GM21825 (cell line): ENCODE measurements around the gene NCAPG2.
"Not testable (repeated sequence)": the region's sequence is repeated elsewhere in the genome, so short reads cannot be mapped to it uniquely, and the experiment has no call there.

Experiments used
- ATAC-seq: cut with Tn5 transposase; IDR thresholded peaks from one replicate; pipeline ENCODE4 v1.9.1; 2021; ENCODE audit warnings: mild to moderate bottlenecking, moderate library complexity; ENCODE audit not compliant: unreplicated experiment

The NCAPG2 gene

DNA sequence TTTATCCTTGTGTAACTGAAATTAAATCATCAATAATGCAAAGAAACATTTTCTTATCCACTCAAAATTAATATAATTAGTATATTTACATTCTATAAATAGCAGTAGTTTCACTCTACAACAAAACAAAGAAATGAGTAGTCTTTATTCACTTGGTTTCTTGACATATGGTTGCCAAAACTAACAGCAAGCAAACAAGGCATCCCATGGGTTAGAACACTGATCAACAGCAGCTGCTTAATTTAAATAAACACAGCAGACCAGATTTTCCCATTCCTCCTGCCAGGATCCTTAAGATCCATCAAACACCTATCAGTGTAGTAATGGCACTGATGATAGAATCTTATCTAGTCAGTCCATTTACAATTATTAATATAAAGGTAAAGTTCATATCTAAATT is 22.1 kb downstream of the NCAPG2 start:
- ATAC-seq: no peak

DNA sequence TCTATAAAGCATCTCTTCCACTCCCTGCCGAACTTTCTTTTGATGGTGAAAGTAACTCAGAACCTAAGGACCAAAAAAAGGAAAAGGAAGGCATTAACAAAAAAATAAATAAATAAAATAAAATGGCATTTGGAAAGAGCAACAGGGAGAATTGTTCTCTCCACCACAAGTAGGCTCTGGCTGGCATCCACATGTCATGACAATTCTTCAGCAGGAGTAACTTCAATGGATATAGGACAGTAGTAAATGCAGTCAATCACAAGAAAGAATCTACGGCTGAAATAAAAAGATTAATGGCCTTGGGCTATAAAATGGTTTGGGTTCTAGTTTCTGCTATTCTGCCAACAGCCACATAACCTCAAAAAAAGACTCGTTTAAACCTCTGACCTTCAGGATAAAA is 23.9 kb downstream of the NCAPG2 start:
- no peak for ATAC-seq

GRCh38 chr7:158676906-158677305 is 27.7 kb downstream of the NCAPG2 start:
- ATAC-seq: no peak

- ATAC-seq: no peak
These were observed 28.3 kb downstream of the NCAPG2 start for GRCh38 chr7:158676171-158676840.

DNA sequence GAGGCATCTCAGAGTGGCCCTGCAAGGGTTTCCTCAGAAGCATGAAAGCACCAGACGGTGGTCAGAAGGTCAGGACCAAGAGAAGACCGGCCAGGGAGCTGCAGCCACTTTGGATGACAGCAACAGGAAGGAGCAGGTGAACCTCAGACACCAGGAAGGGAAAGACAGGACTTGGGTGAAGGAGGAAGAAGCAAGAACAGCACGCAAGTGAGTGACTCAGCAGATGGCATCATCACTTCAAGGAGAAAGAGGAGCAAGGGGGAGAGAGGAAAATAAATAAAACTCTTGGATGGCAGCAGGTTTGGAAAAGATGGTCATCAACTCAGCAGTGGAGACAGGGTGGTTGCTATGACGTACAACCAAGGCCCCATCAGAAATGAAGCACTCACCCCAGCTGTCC is 31.6 kb downstream of the NCAPG2 start:
- no peak for ATAC-seq

- ATAC-seq: not testable (repeated sequence)
These were observed 36.5 kb downstream of the NCAPG2 start for GRCh38 chr7:158668086-158668485.

GRCh38 chr7:158666966-158667678 is 37.5 kb downstream of the NCAPG2 start:
- not testable (repeated sequence) for ATAC-seq

DNA sequence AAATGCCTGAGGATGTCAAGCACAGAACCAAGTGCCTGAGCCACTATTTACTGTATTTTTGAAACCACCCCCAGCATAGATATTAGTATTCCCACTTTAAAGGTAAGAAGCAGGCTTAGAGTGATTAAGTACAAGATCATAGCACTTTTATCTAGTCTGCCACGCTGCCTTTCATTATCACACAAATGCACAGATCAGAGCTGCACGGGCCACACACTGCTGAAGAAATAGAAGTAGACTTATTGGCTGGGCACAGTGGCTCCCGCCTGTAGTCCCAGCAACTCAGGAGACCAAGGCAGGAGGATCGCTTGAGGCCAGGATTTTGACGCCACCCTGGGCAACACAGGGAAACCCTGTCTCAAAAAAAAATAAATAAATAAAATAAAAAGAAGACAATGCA is 38.2 kb downstream of the NCAPG2 start:
- ATAC-seq: no peak

- ATAC-seq: no peak
These were observed 40.2 kb downstream of the NCAPG2 start for GRCh38 chr7:158664406-158664805.

GRCh38 chr7:158663428-158663741 is 41.2 kb downstream of the NCAPG2 start:
- no peak for ATAC-seq

DNA sequence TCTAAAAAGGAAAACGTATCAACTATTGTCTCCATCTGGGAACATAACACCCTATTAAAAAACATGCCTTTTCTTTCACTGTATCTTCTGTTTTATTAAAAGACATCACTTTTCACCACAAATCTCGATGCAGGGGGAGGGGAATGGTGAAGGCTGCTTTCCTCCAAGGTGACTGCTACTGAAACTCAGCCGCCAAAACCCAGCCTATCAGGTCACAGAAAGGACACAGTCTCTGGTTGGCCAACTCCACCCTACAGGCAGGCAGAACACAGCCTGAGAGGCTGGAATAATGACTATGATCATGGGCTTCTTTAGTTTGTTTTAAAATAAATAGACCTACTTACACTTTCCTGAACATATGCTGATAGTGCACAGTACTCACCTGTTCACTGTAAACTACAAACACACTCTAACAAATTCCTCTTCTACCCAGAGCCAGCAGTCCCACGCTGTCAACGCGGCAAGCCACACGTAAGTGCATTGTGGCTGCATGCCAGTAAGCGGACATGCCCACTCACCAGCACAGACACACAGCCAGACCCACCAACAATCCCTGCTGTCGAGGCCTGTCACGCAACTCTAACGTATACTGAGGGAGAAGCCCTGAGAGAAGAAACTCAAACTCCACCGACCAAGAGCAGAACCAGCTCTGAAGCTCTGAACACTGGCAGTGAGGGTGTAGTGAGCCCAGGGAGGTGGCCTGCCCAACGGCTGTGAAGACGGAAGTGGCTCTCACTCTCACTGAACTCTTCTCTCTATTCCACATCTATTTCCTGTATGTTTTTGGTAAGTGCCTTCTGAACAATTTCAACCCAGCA is 41.8 kb downstream of the NCAPG2 start:
- no peak for ATAC-seq

GRCh38 chr7:158658475-158658874 is 46.1 kb downstream of the NCAPG2 start:
- ATAC-seq: no peak

GRCh38 chr7:158657189-158657746 is 47.3 kb downstream of the NCAPG2 start:
- peak; percentile 46 for ATAC-seq

GRCh38 chr7:158655931-158656441 is 48.6 kb downstream of the NCAPG2 start:
- peak; percentile 97 for ATAC-seq

DNA sequence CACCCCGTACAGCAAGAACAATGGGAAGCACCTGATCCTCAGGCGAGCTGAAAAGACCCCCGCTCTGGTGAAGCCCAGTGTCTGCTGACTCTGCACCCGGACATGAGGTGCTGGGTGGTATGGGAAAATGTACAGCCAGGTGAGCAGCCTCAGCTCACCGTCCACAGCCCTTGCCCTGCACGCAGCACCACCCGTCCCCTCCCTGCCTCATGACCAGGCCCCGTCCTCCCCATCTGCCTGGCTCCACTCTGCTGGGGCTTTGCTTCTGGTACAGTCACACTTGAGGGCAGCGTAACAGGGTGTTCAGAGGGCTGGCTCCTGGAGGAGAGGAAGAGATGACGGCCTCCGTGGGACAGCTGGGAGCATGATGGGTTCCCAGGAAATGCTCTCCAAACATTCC is 49.1 kb downstream of the NCAPG2 start:
- ATAC-seq: no peak

DNA sequence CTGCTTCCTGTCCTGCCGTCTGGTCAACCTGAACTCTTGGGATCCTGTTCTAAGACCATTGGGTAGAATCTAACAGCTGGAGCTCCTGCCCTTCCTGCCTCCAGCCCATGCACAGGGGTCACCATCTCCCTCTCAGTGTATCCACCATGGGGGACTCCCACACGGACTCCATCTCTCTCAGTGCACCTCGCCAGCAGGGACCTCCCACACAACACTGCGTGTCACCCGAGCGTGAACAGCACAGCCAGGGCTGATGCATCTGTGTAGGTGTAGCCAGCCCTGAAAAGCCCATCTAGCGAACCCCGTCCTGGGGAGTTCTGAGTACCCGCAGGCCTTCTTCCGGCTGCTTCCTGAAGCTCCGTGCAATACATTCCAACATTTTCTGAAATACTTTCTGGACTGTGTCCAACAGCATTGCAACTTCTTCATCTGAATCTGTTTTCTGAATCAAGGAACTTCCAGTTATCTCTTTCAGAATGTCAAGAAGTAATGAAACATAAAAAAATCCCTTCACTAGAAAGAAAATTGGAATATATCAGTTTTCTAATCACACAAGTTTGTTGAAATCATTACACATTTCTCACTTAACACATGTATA is 52.5 kb downstream of the NCAPG2 start:
- ATAC-seq: no peak

DNA sequence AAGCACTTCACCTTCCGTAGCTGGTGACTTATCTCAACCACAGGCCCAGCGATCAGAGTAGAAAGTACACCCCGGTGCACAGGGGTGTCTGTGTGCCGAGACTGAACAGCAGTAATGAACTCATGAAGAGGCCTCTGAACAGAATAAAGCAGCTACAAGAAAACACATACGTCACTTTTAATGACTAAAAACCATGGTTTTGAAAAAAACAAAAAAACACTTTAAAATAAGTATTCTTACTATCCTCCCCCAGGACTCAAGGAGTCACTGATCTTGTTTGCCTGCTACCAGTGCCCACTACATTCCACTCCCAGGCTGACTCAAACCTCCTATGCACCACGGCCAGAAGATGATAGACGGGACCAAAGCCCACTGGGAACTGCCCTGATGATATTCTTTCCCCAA is 53.8 kb downstream of the NCAPG2 start:
- no peak for ATAC-seq

- no peak for ATAC-seq
These were observed 55.3 kb downstream of the NCAPG2 start for GRCh38 chr7:158649279-158649678.

GRCh38 chr7:158648787-158649186 is 55.8 kb downstream of the NCAPG2 start:
- ATAC-seq: no peak

- ATAC-seq: no peak
These were observed 56.4 kb downstream of the NCAPG2 start for GRCh38 chr7:158648168-158648567.

GRCh38 chr7:158647475-158647792 is 57.2 kb downstream of the NCAPG2 start:
- ATAC-seq: no peak
